Measurements from ENCODE around the gene SUSD6. TPM values are rescaled to one million over a fixed set of nuclear protein-coding genes. Genes with fewer than 3 reads are reported as not detected.

The SUSD6 gene
- total RNA-seq, 4 donors from 2014 or later, result 37.5 to 70.4 (median 44.5) TPM

DNA sequence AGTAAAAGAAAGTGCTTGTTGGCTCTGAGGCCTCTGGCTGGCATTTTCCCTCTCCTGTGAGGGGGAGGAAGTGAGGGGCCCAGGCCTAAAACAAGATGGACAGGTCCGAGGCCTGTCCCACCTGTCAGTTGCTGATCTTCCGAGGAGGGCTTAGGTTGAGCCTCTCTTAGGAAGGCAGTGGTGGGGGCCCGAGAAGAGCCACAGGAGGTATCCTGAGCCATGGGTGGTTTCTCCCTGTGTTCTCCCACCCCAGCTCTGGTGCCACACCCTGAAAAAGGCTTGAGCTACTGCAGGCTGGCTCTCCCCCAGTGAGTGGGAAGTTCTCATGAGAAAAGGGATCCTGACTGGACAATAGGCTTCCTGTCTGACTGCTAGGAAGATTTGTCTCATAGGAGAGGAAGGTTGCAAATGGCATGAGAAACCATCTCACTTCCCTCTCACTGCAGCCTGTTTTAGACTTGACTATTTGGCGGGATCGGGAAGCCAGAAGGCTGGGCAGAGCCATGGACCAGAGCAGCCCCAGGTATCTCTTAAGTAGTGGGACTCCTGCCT lies 83.4 kb downstream of the SUSD6 start:
- intact Hi-C loops (cut with DNase I), result no loop called here
- no peak overlapping the region for H3K4me3 ChIP-seq (replicated peaks in 1 of 3)
- TF ChIP-seq, protein P1, sequence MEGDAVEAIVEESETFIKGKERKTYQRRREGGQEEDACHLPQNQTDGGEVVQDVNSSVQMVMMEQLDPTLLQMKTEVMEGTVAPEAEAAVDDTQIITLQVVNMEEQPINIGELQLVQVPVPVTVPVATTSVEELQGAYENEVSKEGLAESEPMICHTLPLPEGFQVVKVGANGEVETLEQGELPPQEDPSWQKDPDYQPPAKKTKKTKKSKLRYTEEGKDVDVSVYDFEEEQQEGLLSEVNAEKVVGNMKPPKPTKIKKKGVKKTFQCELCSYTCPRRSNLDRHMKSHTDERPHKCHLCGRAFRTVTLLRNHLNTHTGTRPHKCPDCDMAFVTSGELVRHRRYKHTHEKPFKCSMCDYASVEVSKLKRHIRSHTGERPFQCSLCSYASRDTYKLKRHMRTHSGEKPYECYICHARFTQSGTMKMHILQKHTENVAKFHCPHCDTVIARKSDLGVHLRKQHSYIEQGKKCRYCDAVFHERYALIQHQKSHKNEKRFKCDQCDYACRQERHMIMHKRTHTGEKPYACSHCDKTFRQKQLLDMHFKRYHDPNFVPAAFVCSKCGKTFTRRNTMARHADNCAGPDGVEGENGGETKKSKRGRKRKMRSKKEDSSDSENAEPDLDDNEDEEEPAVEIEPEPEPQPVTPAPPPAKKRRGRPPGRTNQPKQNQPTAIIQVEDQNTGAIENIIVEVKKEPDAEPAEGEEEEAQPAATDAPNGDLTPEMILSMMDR (IDR thresholded peaks at IDR 0.05), result no peak
- peak in 1 of 2 donors; percentile 1 for TF ChIP-seq POLR2A (IDR thresholded peaks at IDR 0.05)
- peaks cover 70 to 92% of the 10 kb centered on the region in 2 donors for H3K4me1 ChIP-seq
- 64 to 66% methylated on average over 5 of the region's 5 CpGs for WGBS, 2 donors
- H3K9me3 ChIP-seq, result no peaks in the 10 kb centered on the region
- no peaks in the 10 kb centered on the region for H3K27me3 ChIP-seq
- H3K27ac ChIP-seq, result peak overlapping the region; percentile 91 to 96 (median 91)
- H3K36me3 ChIP-seq, result no peaks in the 10 kb centered on the region
- DNase-seq, result peak in 1 of 2 donors; percentile 17

DNA sequence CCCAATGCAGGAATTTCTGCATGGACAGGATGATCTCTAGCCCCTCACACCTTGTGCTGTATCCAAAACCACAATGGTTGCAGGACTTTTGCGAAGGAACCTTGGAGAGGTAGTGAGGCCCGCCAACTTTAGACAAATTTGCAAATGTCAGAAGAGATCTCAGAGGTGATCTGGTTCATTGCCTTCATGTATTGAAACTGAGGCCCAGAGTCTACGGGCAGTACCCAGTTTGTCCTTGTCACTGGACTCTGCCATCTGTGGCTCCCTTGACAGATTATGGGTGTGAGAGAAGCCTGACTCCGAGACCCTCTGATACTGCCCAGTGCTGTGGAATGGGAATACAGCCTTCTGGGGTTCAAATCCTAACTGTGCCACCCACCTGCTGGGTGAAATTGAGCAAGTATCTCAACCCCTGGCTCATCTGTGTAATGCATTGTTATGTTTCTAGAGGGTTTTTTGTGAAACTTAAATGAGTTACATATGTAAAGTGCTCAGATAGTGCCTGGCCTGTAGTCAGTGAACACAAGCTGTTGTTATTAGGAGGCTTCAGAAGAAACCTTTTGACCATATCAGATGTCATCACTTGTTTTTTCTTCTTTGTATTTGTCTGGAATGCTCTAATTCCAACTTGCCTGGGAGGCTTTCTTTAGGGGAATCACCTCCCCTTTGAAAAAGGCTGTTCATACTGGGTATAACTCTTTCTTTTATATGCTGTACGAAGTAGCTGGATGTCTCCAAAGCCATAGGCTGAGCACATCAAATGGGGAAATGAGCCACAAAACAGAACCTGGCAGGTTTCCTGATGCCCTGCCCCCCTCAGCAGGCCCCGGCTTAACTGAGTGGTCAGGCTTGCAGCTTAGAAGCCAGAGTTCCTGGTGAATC lies 84.2 kb downstream of the SUSD6 start:
- H3K36me3 ChIP-seq, result no peaks in the 10 kb centered on the region
- H3K27me3 ChIP-seq, result no peaks in the 10 kb centered on the region
- intact Hi-C loops (cut with DNase I), result no loop called here
- DNase-seq, result peak; percentile 76 to 79
- peaks cover 78 to 92% of the 10 kb centered on the region in 2 donors for H3K4me1 ChIP-seq
- no peak overlapping the region for H3K4me3 ChIP-seq (replicated peaks in 1 of 3)
- WGBS, 2 donors, result 65 to 69% methylated on average over 6 of the region's 6 CpGs
- peak overlapping the region; percentile 91 to 96 (median 91) for H3K27ac ChIP-seq
- TF ChIP-seq POLR2A (IDR thresholded peaks at IDR 0.05), result no peak
- TF ChIP-seq, protein P1 (IDR thresholded peaks at IDR 0.05), result no peak
- no peaks in the 10 kb centered on the region for H3K9me3 ChIP-seq

DNA sequence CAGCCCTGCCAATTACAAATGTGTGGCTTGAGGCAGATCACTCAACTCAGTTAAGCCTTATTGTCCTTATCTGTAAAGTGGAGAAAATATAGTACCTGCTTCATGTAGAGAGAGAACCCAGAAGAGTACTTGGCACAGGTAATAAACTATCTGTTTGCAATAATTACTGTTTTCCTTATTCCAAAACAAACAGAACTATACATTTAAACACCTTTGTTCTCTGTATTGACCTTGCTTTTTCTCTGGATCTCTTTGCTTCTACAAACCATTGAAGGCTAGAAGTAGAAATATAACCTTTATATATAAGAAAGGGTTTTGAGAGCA lies 84.8 kb downstream of the SUSD6 start:
- peak overlapping the region; percentile 91 to 96 (median 91) for H3K27ac ChIP-seq
- intact Hi-C loops (cut with DNase I), result no loop called here
- no peak for DNase-seq
- H3K9me3 ChIP-seq, result no peaks in the 10 kb centered on the region
- H3K4me1 ChIP-seq, result peaks cover 82 to 94% of the 10 kb centered on the region in 2 donors
- H3K27me3 ChIP-seq, result no peaks in the 10 kb centered on the region
- no peak overlapping the region for H3K4me3 ChIP-seq (replicated peaks in 1 of 3)
- H3K36me3 ChIP-seq, result no peaks in the 10 kb centered on the region
- TF ChIP-seq POLR2A (IDR thresholded peaks at IDR 0.05), result no peak
- TF ChIP-seq, protein P1 (IDR thresholded peaks at IDR 0.05), result no peak

DNA sequence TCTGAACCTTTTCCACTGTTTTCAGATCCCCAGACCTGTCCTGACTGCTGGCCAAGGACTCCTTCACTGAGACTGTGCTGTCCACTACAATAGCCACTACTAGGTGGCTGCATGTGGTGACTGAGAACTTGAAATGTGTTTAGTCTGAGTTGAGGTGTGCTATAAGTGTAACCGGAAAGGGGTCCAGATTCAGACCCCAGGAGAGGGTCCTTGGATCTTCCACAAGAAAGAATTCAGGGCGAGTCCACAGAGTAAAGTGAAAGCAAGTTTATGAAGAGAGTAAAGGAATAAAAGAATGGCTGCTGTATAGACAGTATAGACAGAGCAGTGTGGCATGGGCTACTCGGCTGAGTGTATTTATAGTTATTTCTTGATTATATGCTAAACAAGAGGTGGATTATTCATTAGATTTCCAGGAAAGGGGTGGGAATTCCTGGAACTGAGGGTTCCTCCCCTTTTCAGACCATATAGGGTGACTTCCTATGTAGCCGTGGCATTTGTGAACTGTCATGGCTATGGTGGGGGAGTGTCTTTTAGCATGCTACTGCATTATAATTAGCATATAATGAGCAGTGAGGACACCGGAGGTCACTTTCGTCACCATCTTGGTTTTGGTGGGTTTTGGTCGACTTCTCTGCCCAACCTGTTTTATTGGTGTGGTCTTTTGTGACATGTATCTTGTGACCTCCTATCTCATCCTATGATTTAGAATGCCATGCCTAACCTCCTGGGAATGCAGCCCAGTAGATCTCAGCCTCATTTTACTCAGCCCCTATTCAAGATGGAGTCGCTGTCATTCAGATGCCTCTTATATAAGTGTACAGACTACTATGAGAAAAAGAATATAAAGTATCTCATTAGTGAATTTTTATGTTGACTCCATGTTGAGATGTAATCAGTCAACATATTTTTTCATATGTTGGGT lies 85.5 kb downstream of the SUSD6 start:
- Histone ChIP-seq H3K27ac (peak overlapping the region; percentile 91 to 96 (median 91)), H3K27me3 (no peaks in the 10 kb centered on the region), H3K4me1 (peaks cover 90 to 100% of the 10 kb centered on the region in 2 donors), H3K36me3 (no peaks in the 10 kb centered on the region), H3K4me3 (replicated peaks in 1 of 3) (no peak overlapping the region), H3K9me3 (no peaks in the 10 kb centered on the region)
- intact Hi-C loops (cut with DNase I), result no loop called here
- DNase-seq, result peak; percentile 35 to 50
- no peak for TF ChIP-seq POLR2A (IDR thresholded peaks at IDR 0.05)
- TF ChIP-seq, protein P1 (IDR thresholded peaks at IDR 0.05), result no peak
- 79 to 82% methylated on average over 8 of the region's 8 CpGs for WGBS, 2 donors
